ENCODE data around the gene SERPINB12.

Gene SERPINB12

GRCh38 chr18:63586431-63586830 is 44.3 kb downstream of the SERPINB12 start:
- no peak overlapping the region for H3K27ac ChIP-seq
- TF ChIP-seq, protein P1, sequence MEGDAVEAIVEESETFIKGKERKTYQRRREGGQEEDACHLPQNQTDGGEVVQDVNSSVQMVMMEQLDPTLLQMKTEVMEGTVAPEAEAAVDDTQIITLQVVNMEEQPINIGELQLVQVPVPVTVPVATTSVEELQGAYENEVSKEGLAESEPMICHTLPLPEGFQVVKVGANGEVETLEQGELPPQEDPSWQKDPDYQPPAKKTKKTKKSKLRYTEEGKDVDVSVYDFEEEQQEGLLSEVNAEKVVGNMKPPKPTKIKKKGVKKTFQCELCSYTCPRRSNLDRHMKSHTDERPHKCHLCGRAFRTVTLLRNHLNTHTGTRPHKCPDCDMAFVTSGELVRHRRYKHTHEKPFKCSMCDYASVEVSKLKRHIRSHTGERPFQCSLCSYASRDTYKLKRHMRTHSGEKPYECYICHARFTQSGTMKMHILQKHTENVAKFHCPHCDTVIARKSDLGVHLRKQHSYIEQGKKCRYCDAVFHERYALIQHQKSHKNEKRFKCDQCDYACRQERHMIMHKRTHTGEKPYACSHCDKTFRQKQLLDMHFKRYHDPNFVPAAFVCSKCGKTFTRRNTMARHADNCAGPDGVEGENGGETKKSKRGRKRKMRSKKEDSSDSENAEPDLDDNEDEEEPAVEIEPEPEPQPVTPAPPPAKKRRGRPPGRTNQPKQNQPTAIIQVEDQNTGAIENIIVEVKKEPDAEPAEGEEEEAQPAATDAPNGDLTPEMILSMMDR (conservative IDR thresholded peaks at IDR 0.05): no peak

GRCh38 chr18:63586966-63587365 is 44.8 kb downstream of the SERPINB12 start, which contains the start of gene SERPINB13:
TSS of gene SERPINB13 (plus strand) at chr18:63587343. CDS start at chr18:63588668, 1,325 bp downstream.
- H3K27ac ChIP-seq: no peak within 1 kb of the TSS
- TF ChIP-seq, protein P1 (conservative IDR thresholded peaks at IDR 0.05): no peak

DNA sequence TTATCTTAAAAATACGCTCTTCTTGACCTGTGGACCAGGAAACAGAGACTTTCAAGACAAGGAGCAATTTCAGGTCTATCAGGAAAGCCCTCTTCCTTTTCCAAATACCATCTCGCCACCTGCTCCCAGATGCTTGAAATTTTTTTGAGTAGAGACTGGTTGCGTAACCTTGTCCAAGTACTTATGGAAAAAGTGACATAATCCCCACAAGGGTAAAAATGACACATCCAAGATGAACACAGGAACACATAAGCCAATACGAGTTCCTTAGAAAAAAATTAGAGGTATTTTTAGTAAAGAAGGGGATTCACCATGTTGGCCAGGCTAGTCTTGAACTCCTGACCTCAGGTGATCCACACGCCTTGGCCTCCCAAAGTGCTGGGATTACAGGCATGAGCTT is 46.7 kb downstream of the SERPINB12 start:
- H3K27ac ChIP-seq: no peak overlapping the region

GRCh38 chr18:63590373-63590772 is 48.2 kb downstream of the SERPINB12 start:
- H3K27ac ChIP-seq: no peak overlapping the region
- TF ChIP-seq, protein P1 (conservative IDR thresholded peaks at IDR 0.05): no peak

More for the DNA sequence above, 46.7 kb downstream of the SERPINB12 start:
- TF ChIP-seq, protein P1 (conservative IDR thresholded peaks at IDR 0.05): no peak

- TF ChIP-seq, protein P1 (conservative IDR thresholded peaks at IDR 0.05): no peak
- no peak overlapping the region for H3K27ac ChIP-seq
These were observed 49.0 kb downstream of the SERPINB12 start for GRCh38 chr18:63590966-63591695.

DNA sequence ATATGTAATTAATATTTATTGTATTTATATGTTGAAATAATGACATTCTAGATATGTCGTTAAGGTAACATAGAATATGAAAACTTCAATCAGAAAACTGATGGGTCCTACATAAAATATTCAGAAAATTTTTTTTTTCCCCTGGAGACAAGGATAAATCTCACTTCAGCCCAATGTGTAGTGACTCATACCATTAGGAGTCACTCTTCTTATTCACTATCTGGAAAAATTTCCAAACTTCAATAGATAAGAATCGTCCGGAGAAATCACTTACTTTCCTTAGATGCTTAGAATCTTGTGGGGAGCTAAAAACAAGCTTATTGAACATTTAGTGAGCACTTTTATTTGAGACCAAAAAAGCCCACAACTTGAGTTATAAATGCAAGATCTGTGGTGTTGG is 49.6 kb downstream of the SERPINB12 start:
- TF ChIP-seq, protein P1 (conservative IDR thresholded peaks at IDR 0.05): no peak
- H3K27ac ChIP-seq: no peak overlapping the region

- TF ChIP-seq, protein P1 (conservative IDR thresholded peaks at IDR 0.05): no peak
These were observed 50.3 kb downstream of the SERPINB12 start for GRCh38 chr18:63592471-63592870.

More at GRCh38 chr18:63592471-63592870, 50.3 kb downstream of the SERPINB12 start:
- no peak overlapping the region for H3K27ac ChIP-seq

All from VCaP (cell line).